Stimulated activated naive CD4-positive, alpha-beta T cell (primary cell): ENCODE data around the gene KMT2B.
A peak's percentile ranks its signal among the peaks of the same experiment; 100 is the strongest.
"Not testable (repeated sequence)": the region's sequence is repeated elsewhere in the genome, so short reads cannot be mapped to it uniquely, and the experiment has no call there.

Experiments used
- DNase-seq, 6 experiments: peaks; one replicate each; lab custom pipeline; 2025; lab: John Stamatoyannopoulos, UW

KMT2B gene

DNA sequence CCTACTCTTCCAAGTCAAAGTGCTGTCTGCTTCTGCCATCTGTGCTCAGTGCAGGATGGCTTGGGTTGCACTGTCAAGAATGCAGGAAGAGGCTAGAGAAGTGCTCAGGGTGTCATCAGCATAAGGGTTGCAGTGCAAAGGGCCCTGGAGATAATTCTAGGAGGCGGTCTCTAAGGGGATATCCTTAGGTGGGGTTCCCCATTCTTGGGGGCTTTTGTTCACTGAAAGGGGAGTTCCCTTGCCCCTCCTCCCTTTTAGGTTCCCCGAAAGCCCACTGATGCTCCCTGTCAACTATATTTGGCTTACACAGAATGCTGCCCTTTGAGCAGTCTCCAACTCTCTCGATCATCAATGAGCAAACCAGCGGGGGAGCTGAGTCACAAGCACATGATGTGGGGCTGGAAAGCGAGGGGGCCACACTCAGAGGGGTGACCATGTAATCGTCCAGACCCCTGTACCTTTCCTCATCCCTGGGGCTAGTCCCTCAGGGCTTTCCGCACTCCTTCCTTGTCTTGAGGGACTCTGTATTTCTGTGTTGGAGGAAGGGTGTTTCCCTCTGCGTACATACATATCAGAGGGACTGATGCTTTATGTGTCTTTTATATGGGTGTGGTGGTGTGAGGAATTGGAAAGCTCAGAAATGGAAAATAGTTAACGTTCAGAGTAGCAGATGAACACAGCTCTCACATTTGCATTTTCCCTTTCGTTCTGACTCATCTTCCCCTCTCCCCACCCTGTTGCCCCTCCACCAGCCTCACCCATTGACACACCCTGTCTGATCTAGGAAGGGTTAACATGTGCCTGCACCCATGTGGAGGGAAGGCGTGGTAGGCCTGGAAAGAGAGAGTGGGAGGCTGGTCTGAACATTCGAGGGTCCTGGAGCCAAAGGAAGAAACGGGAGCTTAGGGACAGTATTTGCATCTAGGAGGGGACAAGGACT is 6.7 kb upstream of the KMT2B start:
- no peak for DNase-seq

- DNase-seq, result peak in 3 of 6 experiments; percentile 11 to 49 (median 14)
Observed at GRCh38 chr19:35712567-35713505, 5.0 kb upstream of the KMT2B start.

- DNase-seq, result peak in 1 of 6 experiments; percentile 52
Observed at GRCh38 chr19:35713506-35713850, 4.3 kb upstream of the KMT2B start.

DNA sequence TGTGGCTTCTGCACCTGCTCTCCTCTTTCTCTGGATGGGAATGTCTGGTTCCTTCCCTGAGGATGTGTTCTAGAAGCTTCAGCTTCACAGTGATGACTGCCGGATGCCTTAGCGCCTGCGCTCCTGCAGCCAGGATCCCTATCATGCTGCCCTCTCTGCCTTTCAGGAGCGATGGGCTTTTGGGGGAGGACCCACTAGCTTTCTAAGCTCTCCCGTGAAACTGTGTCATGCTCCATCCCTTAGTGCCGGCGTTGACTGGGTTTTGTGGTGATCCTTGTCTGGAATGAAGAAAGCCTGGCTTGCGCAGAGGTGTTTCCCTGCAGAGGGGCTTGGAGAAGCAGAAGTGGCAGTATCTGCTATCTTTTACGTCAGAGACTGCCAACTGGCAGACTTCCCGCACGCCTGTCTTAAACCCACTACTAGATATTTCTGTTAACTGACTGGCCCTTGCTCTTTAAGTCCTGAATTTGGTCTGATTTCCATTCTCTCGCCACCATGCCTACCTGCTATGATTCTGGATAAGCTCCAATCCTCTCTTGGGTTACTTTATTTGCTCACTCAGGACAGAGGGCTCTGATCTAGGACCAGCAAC is 3.8 kb upstream of the KMT2B start:
- DNase-seq, result no peak

GRCh38 chr19:35714601-35715354 is 3.0 kb upstream of the KMT2B start:
- no peak for DNase-seq

GRCh38 chr19:35715355-35715809 is 2.4 kb upstream of the KMT2B start:
- no peak for DNase-seq

DNA sequence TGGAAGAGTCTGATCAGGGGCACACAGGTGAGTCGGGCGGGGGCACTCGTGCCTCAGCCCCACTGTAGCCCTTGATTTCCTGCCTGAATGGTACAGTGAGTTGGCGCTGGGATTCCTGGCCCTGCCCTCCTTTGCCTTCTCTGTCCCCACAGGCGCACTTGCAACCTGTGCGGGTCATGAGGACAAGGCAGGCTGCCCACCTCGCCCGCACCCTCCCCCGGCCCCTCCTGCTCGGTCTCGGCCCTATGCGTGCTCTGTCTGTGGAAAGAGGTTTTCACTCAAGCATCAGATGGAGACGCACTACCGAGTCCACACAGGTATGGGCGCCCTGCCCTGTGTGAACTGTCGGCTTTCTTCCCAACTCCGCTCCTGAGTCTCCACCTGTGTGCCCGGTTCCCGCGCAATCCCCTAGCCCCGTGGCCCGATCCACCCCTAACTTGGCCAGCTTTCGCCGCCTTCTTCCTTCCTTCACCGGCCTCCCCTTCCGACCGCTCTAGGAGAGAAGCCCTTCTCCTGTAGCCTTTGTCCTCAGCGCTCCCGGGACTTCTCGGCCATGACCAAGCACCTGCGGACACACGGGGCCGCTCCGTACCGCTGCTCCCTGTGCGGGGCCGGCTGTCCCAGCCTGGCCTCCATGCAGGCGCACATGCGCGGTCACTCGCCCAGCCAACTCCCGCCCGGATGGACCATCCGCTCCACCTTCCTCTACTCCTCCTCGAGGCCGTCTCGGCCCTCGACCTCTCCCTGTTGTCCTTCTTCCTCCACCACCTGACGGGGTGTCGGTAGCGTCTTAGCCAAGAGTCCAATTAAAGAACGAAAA is 1.6 kb upstream of the KMT2B start:
- peak in 2 of 6 experiments; percentile 27 to 29 for DNase-seq

GRCh38 chr19:35716801-35717664 is 770 bp upstream of the KMT2B start:
- peak; percentile 89 to 98 (median 96) for DNase-seq

DNA sequence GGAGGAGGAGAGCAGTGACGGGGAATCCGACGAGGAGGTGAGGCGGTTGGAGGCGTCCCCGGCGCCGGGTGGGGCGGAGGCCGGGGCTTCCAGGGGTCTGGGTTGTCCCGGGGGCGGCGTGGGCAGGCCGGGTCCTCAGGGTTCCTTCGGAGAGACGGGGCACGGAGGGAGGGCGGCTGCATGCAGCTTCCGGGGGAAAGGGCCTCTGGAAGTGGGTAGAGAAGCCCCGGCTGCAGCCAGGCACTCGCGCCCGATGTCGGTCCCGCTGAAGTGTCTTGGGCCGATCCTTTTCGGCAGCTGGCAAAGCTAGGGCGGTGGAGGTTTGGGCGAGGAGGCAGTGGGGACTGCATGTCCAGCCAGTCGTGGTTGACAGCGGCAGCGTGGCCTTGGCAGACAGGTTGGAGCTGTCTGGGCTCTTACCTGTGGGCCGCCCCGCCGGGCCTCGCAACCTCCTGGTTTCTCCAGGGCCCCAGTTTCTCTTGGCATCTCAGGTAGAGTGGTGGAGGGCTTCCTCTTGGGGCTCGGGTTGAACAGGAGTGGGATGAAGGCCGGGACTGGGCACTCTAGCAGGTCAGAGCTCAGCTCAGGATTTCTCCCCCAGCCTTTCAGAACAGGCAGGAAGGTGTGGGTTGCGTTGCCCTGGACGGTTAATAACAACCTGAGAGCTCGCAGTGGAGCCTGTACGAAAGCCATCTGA is 690 bp downstream of the KMT2B start:
- peak in 5 of 6 experiments; percentile 19 to 62 (median 45) for DNase-seq

GRCh38 chr19:35719402-35720162 is 1.8 kb downstream of the KMT2B start:
- DNase-seq, result no peak

DNA sequence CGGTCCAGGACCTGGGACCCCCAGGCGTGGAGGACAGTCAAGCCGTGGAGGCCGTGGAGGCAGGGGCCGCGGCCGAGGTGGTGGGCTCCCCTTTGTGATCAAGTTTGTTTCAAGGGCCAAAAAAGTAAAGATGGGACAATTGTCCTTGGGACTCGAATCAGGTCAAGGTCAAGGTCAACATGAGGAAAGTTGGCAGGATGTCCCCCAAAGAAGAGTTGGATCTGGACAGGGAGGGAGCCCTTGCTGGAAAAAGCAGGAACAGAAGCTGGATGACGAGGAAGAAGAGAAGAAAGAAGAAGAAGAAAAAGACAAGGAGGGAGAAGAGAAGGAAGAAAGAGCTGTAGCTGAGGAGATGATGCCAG is 2.3 kb downstream of the KMT2B start:
- no peak for DNase-seq

- DNase-seq, result no peak
Observed at GRCh38 chr19:35720648-35721047, 2.8 kb downstream of the KMT2B start.

GRCh38 chr19:35721374-35721773 is 3.6 kb downstream of the KMT2B start:
- DNase-seq, result no peak

DNA sequence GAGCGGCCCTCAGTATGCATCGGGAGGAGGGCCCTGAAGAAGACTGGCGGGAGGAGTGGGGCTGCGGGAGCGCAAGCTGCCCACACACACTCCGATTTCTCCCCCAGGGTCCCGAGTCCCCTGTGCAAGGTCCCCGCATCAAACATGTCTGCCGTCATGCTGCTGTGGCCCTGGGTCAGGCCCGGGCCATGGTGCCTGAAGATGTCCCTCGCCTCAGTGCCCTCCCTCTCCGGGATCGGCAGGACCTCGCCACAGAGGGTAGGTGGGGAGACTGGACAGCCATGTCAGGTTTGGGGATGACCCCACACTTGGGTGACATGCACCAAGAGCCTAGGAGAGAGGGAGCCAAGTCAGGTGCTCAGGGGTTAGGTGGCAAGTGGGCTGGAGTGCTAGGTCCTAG is 4.7 kb downstream of the KMT2B start:
- DNase-seq, result no peak

DNA sequence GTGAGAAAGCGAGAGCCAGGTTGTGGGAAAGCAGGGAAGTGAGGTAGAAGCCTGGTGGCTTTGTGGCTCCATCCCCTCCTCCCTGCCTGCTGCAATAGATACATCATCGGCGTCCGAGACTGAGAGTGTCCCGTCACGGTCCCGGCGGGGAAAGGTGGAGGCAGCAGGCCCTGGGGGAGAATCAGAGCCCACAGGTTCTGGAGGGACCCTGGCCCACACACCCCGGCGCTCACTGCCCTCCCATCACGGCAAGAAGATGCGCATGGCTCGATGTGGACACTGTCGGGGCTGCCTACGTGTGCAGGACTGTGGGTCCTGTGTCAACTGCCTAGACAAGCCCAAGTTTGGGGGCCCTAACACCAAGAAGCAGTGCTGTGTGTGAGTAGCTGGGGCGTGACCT is 5.1 kb downstream of the KMT2B start:
- DNase-seq, result no peak

GRCh38 chr19:35723671-35724070 is 5.9 kb downstream of the KMT2B start:
- DNase-seq, result no peak

DNA sequence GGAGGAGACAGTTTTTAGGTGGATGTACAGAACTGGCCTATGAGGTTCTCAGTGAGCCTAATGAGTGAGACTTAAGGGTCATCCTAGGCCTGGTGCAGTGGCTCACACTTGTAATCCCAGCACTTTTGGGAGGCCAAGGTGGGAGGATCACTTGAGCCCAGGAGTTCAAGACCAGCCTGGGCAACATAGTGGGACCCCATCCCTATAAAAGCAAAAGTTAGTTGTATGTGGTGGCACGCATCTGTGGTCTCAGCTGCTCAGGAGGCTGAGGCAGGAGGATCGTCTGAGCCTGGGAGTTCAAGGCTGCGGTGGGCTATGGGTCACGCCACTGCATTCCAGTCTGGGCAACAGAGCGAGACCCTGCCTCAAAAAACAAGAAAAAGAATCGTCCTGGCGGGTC is 6.3 kb downstream of the KMT2B start:
- DNase-seq, result not testable (repeated sequence)

DNA sequence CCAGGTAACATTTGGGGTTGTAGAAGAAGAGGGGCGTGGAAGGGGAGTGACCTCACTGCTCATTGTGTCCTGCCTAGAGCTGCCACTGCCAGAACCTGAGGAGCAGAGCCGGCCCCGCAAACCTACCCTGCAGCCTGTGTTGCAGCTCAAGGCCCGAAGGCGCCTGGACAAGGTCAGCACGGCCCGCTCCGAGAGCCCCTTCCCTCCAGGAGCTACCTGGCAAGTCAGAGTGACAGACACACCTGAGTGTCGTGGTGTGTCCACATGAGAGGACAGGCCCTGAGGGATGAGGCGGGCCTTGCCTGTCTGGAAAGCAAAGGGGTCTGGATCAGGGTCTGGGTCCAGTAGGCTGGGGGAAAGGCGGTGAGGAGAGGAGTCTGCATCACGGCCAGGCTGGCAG is 6.8 kb downstream of the KMT2B start:
- DNase-seq, result no peak
